Central memory CD4-positive, alpha-beta T cell (primary cell): Measurements from ENCODE around the gene MLIP.
"Not testable (repeated sequence)": the region's sequence is repeated elsewhere in the genome, so short reads cannot be mapped to it uniquely, and the experiment has no call there.

Experiments used
- DNase-seq: peaks from one replicate; pipeline ENCODE4 v3.0.0; 2022

Gene MLIP

GRCh38 chr6:54238396-54238795 is 127.2 kb downstream of the MLIP start:
- DNase-seq, result no peak

- no peak for DNase-seq
Observed at GRCh38 chr6:54243699-54244098, 132.5 kb downstream of the MLIP start.

DNA sequence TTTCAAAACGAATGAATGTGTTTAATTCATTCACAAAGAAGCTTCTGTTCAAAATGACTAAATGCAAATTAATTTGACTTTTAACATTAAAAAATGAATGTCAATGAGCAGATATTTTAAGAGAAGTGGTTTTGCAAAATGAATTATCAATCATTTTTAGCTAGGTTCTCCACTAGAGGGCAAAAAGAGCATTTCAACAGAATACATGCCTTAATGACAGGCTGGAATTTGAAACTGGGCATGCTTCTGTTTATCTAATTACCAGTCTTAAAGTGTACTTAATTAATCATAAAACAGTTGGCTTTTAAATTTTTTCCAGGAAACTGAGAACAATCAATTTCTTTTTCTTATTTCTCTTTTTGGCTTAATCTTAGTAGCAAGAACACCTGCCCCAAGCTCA is 133.2 kb downstream of the MLIP start:
- DNase-seq, result no peak

DNA sequence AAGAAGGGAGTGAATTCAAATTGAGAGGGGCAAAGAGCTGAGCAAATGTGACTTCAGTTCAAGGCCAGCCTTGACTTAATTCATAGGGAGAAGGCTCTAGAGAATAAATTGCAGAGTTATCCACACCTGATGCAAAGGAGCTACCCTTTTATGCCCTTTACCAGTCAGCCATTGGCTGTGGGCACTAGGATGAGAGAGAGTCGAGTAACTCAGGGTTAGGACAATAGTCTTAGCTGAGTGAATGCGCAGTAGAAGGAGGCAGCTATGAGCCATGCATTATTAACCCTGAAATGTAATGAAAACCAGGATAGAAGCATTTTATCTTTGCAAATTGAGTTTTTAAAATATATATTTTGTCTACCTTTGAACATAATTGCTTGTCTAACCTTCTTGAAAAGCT is 134.0 kb downstream of the MLIP start:
- DNase-seq, result no peak

DNA sequence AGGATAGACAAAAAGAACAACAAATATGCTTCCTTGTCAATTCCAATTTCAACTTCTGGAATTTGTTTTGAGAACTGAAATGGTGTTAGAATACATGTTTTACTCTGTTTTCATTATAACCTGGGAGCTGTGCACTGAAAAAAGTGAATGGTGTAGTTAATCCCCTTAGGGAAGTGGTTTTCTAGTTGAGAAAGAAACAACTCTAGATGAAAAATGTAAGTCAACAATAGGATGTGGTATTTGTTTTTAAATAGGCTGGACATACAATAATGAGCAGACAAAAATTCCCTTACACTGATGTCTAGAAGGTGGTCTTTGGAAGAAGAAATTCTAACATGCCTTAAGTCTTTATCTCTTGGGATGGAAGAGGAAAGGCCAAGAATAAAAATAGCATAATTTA is 137.1 kb downstream of the MLIP start:
- DNase-seq, result no peak

DNA sequence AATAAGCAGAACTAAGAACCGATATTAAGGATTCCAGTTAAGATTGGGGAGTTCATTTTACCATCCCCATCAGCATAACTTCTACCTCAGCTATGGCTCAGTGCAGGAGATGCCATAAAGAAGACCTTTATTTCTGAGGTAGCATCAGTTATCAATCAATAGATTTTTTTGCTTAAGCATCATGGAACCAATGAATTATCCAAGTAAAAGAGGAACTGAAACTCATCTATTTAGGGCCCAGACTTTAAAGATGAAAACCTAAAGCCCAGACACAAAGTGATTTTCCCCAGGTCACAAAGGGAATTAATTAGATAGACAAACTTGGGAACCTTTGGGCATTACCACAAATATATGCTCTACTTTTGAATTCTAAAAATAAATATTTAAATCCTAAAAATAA is 137.8 kb downstream of the MLIP start:
- no peak for DNase-seq

GRCh38 chr6:54249812-54250211 is 138.6 kb downstream of the MLIP start:
- DNase-seq, result not testable (repeated sequence)

GRCh38 chr6:54252496-54252895 is 141.3 kb downstream of the MLIP start:
- DNase-seq, result no peak

DNA sequence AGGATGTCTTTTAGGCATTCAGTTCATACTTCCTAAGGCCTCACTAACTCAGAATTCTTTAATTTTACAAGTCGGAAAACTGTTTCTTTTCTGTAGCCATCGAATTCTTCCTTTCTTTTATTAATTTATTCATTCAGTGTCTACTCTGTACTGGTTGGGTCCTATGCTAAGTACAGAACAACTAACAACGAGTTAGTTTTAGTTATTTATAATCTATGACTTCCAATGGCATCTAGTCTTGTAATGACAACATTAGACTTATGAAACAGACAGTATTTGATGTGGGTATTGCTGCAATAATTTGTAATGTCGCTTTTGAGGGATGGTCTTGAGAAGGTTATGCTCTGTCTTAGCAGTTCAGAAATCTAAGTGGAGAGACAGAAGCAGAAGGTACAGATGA is 141.7 kb downstream of the MLIP start:
- DNase-seq, result no peak

- no peak for DNase-seq
Observed at GRCh38 chr6:54254886-54255285, 143.6 kb downstream of the MLIP start.

- DNase-seq, result no peak
Observed at GRCh38 chr6:54255886-54256285, 144.6 kb downstream of the MLIP start.

- no peak for DNase-seq
Observed at GRCh38 chr6:54260025-54260424, 148.8 kb downstream of the MLIP start.

DNA sequence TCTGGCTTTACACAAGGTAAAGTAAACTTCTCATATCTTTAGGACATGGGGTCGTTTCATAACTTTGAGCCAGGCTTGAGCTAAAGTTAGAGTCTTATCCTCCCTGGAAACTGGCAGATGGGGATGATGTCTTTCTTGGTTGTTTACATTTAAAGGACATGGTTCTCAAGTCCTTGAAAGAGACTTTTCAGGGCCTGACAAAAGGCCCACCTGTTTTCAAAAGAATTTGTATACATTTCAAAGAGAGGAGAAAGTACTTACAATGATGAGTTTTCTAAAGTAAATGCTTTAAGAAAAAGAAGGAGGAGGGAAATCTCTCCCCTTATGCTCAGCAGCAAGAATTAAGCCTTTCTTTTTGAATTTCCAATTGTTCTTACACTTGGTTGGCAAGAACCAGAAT is 151.3 kb downstream of the MLIP start:
- no peak for DNase-seq

GRCh38 chr6:54262971-54263370 is 151.7 kb downstream of the MLIP start:
- no peak for DNase-seq

GRCh38 chr6:54264581-54265272 is 153.5 kb downstream of the MLIP start:
- DNase-seq, result no peak

- no peak for DNase-seq
Observed at GRCh38 chr6:54266400-54266923, 155.2 kb downstream of the MLIP start.

GRCh38 chr6:54267798-54268197 is 156.6 kb downstream of the MLIP start:
- DNase-seq, result no peak

DNA sequence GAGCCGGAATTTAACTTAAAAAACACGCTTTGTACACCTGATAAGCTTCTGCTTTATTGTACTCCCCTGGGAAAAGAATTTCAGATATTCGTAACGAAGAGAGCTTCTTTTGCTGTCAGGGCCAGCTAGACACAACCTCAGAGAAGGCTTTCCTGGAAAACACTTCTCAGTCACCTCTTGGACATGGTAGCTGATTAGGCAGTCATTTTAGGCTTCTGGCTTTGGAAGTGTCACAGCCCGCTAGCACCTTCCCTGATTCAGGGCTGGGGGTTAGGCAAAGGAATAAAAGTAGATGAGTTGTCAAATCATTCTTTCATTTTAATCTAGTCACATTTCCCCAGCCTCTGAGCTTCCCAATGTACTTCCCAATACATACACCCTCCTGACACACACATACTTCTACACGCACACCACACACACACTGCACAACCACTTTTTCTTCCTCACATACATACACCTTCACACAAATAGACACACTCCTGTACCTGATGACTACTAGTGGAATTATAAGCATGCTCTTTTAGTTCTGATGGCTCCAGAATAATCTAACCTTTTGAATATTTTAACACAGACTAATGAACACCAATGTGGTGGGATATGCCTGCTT is 162.1 kb downstream of the MLIP start:
- DNase-seq, result no peak

DNA sequence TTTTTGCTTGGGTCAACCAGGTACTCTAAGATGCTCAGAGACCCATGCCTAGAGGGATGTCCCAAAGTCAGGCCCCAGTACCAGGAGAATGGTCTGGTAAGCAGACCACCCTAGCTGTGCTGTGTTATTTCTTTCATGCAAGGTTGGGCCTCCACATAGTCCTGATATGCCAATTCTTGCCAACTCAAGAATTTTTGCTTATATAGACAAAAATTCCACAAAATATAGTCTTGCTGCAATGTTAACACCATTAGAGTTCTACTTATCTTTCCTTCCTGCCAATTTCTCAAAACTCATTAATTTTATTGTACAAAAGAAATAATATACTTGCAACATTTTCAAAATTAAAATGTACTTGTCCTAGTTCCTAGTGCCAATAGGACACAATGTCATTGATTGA is 163.1 kb downstream of the MLIP start:
- DNase-seq, result no peak

GRCh38 chr6:54282186-54282585 is 170.9 kb downstream of the MLIP start:
- DNase-seq, result no peak

DNA sequence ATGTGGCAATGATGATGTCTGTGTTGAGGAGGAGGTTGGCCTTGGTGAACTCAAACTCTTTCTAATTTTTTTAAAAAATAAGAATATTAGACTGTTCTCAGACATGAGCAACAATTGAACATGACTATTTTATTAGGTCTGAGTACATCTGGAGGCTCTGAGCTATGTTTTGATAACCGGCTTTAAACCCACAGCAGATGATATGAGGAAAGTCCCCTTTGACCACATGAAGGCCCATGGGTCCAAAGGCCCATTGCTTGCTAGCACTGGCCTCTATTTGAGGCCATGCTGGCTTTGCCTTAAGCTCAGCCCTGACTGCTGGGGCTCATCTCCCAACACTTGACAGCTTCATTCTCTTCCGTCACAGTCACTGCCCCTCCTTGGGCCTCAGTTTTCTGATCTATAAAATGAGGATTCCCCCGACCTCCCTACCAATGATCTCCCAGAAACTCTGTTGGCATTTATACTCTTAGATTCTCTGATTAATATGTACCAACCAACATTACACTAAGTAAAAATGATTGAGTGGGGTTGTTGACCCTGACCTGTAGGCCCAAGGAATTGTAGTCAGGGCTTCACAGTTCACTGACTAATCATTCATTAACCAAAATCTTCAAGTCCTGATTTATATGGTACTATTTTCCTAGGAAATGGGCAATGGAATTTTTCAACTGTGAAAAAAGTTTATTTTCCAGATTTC is 173.1 kb downstream of the MLIP start:
- no peak for DNase-seq

- no peak for DNase-seq
Observed at GRCh38 chr6:54285595-54285994, 174.4 kb downstream of the MLIP start.

DNA sequence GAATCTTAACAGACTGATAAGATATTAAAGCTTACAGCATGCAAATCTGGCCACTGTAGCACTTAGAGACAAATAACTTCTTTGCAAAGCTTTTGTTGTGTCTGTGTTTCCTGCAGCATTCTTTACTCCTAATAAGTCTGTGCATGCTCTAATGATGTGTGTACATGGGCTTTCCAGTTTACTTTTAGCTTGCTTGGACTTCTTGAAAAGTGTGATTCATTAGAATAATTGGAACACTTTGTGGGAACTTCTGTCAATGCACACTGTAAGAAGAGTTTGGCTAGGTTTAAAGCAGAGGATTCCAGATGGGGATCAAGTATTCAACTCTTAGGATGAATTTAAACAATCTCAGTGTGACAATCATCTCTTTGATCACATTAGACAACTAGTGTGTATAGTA is 174.9 kb downstream of the MLIP start:
- DNase-seq, result no peak

DNA sequence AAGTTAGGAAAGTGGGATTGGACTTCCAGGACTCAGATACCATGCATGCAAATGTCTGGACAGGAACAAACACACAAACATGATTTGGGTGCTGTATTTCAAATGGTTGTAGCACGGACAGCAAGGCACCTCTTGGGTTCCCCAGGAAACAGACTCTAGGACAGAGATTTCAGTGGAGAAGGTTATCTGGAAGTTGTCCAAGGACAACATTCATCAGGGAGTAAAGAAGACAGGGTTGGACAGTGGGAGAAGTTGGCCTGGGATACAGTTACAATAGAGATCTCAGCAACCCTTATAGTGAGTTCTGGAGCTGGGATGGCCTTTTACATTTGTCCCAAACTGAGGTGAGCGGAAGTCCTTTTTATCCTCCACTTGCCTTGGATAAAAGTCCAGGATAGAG is 177.2 kb downstream of the MLIP start:
- DNase-seq, result no peak
